ENCODE results near the gene MOSMO.
"Not testable (repeated sequence)": the region's sequence is repeated elsewhere in the genome, so short reads cannot be mapped to it uniquely, and the experiment has no call there.

MOSMO gene

GRCh38 chr16:22098405-22099255 lies 90.7 kb downstream of the MOSMO start:
- DNase-seq, result no peak

GRCh38 chr16:22099256-22099975 lies 91.5 kb downstream of the MOSMO start:
- DNase-seq, result no peak

DNA sequence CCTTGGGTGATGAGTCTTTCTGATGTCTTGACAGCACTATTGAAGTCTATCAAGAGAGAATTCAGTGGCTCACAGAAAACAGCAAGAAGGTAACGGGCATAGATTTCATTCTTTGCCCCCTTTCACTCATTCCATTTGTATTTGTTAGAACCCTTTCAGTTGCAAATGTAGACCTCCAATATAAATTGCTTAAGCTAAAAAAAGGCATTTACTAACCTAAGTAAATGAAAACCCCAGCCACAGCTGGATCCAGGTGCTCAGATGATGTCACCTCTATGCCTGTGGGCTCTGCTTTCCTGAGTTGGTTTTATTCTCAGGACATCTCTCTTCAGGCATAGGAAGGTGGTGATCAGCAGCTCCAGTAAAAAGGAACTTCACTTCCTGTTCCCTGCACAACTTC lies 95.5 kb downstream of the MOSMO start:
- no peak for DNase-seq

- no peak for DNase-seq
These were observed 101.5 kb downstream of the MOSMO start for GRCh38 chr16:22109258-22109898.

DNA sequence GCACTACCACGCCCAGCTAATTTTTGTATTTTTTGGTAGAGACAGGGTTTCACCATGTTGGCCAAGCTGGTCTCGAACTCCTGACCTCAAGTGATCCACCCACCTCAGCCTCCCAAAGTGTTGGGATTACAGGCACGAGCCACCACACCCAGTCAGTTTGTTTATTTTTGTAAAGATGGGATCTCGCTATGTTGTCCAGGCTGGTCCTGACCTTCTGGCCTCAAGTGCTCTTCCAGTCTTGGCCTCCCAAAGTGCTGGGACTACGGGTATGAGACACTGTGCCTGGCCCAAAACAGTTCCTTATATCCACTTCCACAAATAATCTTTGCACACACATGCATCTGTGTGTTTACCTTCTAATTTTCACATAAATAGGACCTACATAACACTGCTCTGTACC lies 103.7 kb downstream of the MOSMO start:
- not testable (repeated sequence) for DNase-seq

DNA sequence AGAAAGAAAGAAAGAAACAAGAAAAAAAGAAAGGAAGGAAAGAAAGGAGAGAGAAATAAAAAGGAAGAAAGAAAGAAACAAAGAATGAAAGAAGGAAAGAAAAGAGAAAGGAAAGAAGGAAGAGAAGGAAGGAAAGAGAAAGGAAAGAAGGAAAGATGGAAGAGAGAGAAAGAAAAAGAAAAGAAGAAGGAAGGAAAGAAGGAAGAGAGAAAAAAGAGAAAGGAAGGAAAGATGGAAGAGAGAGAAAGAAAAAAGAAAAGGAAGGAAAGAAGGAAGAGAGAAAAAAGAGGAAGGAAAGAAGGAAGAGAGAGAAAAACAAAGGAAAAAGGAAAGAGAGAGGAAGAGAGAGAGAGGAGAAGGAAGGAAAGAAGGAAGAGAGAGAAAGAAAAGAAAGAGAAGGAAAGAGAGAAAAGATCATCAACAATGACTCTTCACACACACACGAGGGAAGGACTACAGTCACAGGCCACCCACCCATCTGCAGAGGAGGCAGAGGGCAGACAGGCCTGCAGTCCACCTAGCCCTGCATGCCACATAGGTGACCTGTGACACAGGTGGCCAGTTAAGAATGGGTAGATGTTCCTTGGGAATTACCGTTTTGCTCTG lies 108.3 kb downstream of the MOSMO start:
- no peak for DNase-seq

DNA sequence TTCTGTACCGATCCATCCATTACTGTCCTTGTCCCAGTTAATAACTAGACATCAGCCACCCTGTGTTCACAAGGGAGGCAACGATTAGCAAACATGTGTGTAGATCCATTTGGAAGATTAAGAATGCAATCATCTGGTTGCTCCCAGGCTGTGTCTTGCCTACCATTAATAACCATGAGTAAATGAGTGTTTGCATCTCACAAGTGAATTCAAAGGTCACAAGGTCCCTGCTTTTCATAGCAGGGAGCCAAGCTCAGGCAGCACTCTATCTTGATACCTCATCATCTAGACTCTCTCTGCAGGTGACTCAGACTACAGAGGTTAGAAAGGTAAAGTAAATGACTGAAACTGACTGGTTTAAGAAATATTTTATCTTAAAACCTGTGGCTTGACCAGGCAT lies 109.7 kb downstream of the MOSMO start:
- no peak for DNase-seq

DNA sequence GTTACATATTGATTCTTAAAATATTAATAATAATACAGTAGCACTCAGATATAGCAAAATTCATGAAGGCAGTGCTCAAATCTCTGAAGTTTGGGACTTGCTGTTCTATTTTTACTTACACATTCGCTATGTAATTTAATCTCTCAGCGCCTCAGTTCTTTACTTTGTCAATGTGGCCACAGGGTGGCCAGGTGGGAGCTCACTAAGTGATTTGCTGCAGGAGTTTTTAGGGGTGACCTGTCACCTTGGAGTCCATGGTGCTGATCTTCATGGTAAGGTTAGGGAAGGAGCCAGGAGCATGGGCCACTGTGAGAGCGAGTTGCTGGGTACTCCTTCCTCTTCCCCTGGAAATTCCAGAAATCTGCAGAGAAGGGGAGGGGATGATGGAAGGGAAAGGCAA lies 112.5 kb downstream of the MOSMO start:
- DNase-seq, result no peak

DNA sequence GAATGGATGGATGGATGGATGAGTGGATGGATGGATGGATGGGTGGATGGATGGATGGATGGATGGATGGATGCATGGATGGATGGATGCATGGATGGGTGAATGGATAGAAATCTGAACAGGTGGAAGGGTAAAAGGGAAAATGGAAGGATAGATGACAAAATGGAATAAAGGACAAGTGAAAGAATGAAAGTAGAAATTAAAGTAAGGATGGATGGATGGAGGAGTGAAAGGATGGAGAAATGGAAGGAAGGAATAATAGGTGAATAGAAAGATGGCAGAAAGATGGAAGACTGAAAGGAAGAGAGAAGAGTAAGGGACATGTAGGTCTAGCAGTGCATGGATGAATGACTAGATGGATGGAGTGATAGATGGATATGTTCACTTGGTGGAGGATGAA lies 114.3 kb downstream of the MOSMO start:
- DNase-seq, result no peak

DNA sequence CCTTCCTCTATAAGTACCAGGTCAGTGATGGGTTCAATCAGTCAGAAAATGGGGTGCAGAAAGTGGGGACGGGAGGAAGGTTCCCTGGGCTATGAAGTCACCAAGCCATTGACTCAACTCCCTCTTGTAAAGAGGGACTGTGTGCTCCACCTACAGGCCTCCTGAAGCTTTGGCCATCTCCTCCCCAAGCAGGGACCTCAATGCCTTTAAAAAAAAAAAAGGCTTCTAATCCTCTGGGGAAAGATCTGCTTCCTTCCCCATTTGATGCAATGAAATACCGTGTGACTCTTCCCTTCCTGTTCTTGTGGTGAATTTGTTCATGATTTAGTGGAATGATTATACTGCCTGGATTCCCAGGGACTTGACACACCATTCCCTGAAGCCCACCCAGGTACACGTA lies 115.2 kb downstream of the MOSMO start:
- DNase-seq, result no peak

DNA sequence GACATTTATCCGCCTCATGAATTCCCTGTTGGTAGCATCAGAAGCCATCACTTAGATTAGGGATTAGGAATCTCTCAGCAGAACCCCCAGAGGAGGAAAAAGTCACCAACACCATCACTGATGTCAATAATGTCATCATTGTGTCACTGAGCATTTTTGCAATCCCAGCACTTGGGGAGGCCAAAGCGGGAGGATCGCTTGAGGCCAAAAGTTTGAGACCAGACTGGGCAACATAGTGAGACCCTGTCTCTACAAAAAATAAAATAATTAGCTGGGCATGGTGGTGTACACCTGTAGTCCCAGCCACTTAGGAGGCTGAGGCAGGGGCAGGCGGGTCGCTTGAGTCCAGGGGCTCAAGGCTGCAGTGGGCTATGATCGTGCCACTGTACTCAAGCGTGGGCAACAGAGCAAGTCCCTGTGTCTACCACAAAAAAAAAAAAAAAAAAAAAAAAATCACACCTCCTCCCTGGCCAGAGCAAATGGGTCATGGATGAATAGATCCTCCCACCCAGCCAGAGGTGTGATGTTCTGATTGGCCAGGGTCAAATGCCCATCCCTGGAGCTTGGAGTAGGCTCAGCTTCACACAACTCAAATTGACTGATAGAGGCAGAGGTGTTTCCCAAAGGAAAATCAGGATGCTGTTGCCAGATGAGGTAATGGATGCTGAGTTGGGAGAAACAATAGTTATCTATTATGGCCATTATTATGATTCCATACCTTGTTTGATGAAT lies 116.0 kb downstream of the MOSMO start:
- DNase-seq, result no peak

DNA sequence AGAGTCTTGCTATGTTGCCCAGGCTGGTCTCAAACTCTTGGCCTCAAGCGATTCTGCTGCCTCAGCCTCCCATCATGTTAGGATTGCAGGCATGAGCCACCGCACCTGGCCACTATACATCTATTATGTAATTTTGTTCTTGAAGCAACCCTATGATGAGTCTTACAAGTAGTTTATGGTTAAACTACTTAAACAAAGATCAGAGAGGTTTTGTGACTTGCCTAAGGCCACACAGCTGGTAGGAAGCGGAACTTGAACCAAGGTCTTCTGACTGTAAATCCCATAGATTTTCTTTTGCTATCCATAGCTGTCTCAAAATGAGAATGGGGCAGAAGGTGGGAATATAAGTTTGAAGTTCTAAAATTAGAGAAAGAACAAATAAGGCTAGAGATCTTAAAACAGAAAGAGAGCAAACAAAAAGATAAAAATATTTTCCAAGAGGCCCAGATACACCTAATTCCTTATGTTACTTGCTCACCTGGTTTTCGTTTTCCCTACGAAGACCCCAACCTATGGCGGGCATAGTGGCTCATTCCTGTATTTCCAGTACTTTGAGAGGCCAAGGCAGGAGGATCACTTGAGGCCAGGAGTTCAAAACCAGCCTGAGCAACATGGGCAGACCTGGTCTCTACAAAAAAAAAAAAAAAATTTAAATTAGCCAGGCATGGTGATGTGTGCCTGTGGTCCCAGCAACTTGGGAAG lies 116.8 kb downstream of the MOSMO start:
- no peak for DNase-seq

GRCh38 chr16:22126037-22126558 lies 118.2 kb downstream of the MOSMO start:
- no peak for DNase-seq

DNA sequence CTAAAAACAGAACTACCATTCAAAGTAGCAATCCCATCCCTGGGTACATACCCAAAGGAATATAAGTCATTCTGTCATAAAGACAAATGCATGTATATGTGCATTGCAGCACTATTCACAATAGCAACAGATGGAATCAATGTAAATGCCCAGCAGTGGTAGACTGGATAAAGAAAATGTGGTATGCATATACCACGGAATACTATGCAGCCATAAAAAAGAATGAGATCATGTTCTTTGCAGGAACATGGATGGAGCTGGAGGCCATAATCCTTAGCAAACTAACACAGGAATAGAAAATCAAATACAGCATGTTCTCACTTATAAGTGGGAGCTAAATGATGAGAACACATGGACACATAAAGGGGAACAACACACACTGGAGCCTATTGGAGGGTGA lies 120.6 kb downstream of the MOSMO start:
- not testable (repeated sequence) for DNase-seq

DNA sequence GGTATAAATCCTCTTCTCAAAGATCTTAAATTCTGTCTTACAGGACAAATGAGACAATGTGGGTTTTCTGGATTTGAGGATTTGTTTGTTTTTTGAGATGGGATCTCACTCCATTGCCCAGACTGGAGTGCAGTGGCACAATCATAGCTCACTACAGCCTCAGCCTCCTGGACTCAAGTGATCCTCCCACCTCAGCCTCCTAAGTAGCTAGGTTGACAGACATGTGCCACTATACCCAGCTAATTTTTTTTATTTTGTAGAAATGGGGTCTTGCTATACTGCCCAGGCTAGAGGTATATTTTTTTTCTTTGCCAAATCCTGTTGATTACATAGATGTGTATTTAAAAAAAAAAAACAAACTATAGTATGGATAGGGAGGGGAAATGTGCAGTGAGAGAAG lies 122.6 kb downstream of the MOSMO start:
- no peak for DNase-seq

DNA sequence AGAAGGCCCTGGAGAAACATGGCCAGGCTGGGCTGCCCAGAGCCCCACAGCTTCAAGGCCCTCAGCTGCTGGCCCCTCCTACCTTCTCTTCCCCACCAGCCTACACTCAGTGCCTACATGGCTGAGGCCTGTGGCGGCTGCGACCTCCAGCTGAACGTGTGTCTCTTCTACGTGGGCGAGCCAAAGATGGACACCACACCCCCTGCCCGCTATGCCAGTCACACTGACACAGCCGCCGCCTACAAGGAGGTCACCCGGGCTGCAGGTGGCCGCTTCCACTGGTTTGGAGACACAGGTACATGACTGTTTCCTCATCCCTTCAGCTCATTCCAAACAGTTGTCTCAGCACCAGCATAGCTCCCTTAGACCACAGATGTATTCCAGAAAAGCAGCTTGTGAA lies 124.9 kb downstream of the MOSMO start:
- no peak for DNase-seq
